ENCODE results near the gene FAM111A.

DNA sequence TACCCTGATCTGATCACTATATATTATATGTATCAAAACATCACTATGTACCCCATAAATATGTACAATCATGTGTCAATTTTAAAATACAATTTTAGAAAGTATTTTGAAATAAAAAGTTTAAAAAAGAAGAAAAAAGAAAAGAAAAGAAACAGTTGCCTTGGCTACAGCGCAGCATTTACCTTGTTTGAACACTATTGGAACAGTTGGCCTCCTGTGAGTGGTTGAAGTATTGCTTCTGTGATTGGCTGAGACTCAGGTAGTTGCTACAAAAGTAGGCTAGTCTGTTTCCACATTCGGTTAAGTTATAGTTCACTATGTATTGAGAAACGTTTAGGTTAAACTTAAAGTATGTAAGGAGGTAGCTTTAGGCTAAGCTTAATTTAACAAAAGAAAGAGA, 21.4 kb downstream of the FAM111A start:
- TF ChIP-seq, protein P1, sequence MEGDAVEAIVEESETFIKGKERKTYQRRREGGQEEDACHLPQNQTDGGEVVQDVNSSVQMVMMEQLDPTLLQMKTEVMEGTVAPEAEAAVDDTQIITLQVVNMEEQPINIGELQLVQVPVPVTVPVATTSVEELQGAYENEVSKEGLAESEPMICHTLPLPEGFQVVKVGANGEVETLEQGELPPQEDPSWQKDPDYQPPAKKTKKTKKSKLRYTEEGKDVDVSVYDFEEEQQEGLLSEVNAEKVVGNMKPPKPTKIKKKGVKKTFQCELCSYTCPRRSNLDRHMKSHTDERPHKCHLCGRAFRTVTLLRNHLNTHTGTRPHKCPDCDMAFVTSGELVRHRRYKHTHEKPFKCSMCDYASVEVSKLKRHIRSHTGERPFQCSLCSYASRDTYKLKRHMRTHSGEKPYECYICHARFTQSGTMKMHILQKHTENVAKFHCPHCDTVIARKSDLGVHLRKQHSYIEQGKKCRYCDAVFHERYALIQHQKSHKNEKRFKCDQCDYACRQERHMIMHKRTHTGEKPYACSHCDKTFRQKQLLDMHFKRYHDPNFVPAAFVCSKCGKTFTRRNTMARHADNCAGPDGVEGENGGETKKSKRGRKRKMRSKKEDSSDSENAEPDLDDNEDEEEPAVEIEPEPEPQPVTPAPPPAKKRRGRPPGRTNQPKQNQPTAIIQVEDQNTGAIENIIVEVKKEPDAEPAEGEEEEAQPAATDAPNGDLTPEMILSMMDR (conservative IDR thresholded peaks at IDR 0.05; ENCODE audit: low read depth, low read length): no peak
- TF ChIP-seq EZH2 (IDR thresholded peaks at IDR 0.05; ENCODE audit: borderline replicate concordance, low read depth, low read length, poor library complexity, severe bottlenecking): no peak

Data from A673 (cell line).